Measurements from ENCODE around the gene C6orf47. TPM values are rescaled to one million over a fixed set of nuclear protein-coding genes. Genes with fewer than 3 reads are reported as not detected.

Gene C6orf47
- total and polyA plus RNA-seq, 8 donors, result 10.5 to 44.9 (median 14.5) TPM

- TF ChIP-seq POLR2AphosphoS5 (IDR thresholded peaks at IDR 0.05), result peak in 1 of 3 donors; percentile 8
- TF ChIP-seq CTCF (IDR thresholded peaks at IDR 0.05), result no peak
- Histone ChIP-seq H3K9me3 (no peaks in the 10 kb centered on the region), H3K27ac (peak overlapping the region; percentile 3 to 72 (median 26)), H3K4me3 (no peak overlapping the region), H3K36me3 (peaks cover 81 to 100% (median 100%) of the 10 kb centered on the region in 4 donors), H3K27me3 (no peaks in the 10 kb centered on the region), H3K4me1 (peaks cover 4 to 20% (median 12%) of the 10 kb centered on the region in 4 donors)
- intact Hi-C loops (cut with DNase I; ENCODE audit: low total_unique reads), result no loop called here
- DNase-seq, result peak; percentile 37 to 76
- 33 to 54% (median 39%) methylated on average over 10 of the region's 10 CpGs for WGBS, 5 donors
These were observed 29.9 kb upstream of the C6orf47 start for GRCh38 chr6:31690231-31691077.

GRCh38 chr6:31689249-31690110 lies 28.9 kb upstream of the C6orf47 start:
- Histone ChIP-seq H3K4me1 (peaks cover 4 to 20% (median 12%) of the 10 kb centered on the region in 4 donors), H3K27me3 (no peaks in the 10 kb centered on the region), H3K27ac (peak overlapping the region in 4 of 5 donors; percentile 14 to 72 (median 27)), H3K4me3 (no peak overlapping the region), H3K9me3 (no peaks in the 10 kb centered on the region), H3K36me3 (peaks cover 73 to 98% (median 97%) of the 10 kb centered on the region in 4 donors)
- WGBS, 5 donors, result 74 to 81% (median 77%) methylated on average over 10 to 11 of the region's 11 CpGs
- TF ChIP-seq EP300 (IDR thresholded peaks at IDR 0.05) (no peak), POLR2AphosphoS5 (IDR thresholded peaks at IDR 0.05) (no peak), POLR2A (IDR thresholded peaks at IDR 0.05) (no peak), CTCF (IDR thresholded peaks at IDR 0.05) (no peak)
- intact Hi-C loops (cut with DNase I; ENCODE audit: low total_unique reads), result loop anchor here (10.0 kb wide), 1 partner anchor 75 kb away; the partner anchor contains the start of gene SAPCD1
- DNase-seq, result no peak

GRCh38 chr6:31687860-31688693 lies 27.5 kb upstream of the C6orf47 start:
- intact Hi-C loops (cut with DNase I; ENCODE audit: low total_unique reads), result loop anchor here (10.0 kb wide), 1 partner anchor 77 kb away; the partner anchor contains the start of gene SAPCD1

More at GRCh38 chr6:31687860-31688693, 27.5 kb upstream of the C6orf47 start:
- peak overlapping the region in 1 of 5 donors; percentile 43 for H3K27ac ChIP-seq
- peaks cover 63 to 89% (median 85%) of the 10 kb centered on the region in 4 donors for H3K36me3 ChIP-seq
- H3K4me1 ChIP-seq, result peaks cover 4 to 29% (median 17%) of the 10 kb centered on the region in 4 donors
- H3K4me3 ChIP-seq, result no peak overlapping the region
- DNase-seq, result no peak
- H3K27me3 ChIP-seq, result no peaks in the 10 kb centered on the region
- TF ChIP-seq EP300 (IDR thresholded peaks at IDR 0.05) (no peak), CTCF (IDR thresholded peaks at IDR 0.05) (no peak), POLR2A (IDR thresholded peaks at IDR 0.05) (no peak), POLR2AphosphoS5 (IDR thresholded peaks at IDR 0.05) (no peak)
- 80 to 87% (median 82%) methylated on average over 13 to 14 of the region's 14 CpGs for WGBS, 5 donors
- no peaks in the 10 kb centered on the region for H3K9me3 ChIP-seq

All from stomach (tissue), 9 donors.